HG03060 (cell line): ENCODE data around the gene HNF1B.
"Not testable (repeated sequence)": the region's sequence is repeated elsewhere in the genome, so short reads cannot be mapped to it uniquely, and the experiment has no call there.

Experiments used
- ATAC-seq: cut with Tn5 transposase; IDR thresholded peaks from one replicate; pipeline ENCODE4 v1.9.1; 2021; ENCODE audit warnings: low read depth, moderate number of reproducible peaks; ENCODE audit not compliant: unreplicated experiment

HNF1B gene

DNA sequence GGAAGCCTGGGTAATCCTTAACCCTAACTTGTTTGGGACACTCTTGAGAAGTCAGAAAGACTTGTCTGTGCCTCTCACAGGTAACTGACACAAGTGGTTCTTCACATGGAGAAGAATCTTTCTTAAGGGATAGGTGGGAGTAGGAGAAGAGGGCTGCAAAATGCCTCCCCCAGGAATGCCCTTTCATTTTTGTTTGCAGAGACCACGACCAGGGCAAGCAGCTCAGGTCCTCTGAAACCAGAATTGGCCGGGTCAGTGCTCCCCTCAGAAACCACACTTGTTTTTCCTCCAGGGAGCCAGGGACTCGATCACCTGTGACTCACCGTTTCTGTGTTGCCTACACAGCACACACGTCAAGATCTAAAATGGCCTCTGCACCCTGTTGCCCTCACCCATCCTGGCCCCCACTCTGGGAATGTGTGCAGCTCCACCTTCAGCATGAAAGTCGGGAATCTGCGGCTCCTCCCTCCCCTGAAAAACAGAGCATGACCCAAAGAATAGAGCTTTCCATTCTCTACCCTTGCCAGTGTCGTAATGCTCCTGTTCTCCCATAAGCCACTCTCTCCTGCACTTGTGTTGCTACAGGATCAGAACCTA lies 36.1 kb downstream of the HNF1B start:
- ATAC-seq: no peak

DNA sequence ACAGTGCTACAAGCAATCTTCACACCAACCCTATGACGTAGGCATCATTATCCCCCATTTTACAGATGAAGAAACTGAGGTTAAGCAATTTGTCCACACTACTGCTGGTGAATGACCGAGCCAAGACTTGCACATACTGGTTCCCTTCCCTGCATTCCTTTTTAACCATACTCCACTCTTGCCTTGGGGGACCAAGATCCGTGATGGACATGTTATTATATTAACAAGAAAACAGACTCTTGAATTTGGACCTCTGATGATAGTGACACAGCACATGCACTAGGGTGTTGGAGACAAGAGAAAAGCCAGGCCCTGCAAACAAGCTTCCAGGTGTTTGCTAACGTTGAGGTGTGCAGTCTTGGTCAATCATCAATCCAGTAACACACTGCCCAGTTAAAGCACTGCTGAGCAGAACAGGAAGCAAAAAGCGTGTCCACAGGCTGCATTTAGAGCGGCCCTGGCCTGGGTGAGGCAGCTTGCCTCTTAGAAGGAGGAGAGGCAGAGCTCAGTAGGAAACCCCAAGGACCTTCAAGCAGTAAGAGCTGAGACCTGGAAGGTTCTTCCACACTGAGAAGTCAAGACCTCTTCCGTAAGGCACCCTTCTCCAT lies 36.7 kb downstream of the HNF1B start:
- no peak for ATAC-seq

DNA sequence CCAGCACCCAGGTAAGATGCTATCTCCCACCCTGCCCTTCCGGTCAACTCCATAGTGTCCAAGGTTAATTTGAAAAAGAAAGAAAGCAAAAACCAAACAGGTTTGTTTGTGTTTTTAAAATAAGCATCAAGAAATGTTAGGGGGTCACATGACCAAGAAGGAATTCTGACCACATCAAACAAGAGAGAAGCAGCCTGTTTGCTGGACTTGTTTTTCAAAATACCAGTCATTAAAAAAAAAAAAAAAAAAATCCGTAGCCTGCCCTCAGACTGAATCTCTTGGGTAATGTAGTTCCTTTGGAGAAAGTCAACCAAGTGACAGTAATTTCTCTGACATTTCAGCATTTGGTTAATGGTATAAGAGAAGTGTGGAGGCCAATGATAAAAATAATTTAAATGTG lies 38.4 kb downstream of the HNF1B start:
- no peak for ATAC-seq

DNA sequence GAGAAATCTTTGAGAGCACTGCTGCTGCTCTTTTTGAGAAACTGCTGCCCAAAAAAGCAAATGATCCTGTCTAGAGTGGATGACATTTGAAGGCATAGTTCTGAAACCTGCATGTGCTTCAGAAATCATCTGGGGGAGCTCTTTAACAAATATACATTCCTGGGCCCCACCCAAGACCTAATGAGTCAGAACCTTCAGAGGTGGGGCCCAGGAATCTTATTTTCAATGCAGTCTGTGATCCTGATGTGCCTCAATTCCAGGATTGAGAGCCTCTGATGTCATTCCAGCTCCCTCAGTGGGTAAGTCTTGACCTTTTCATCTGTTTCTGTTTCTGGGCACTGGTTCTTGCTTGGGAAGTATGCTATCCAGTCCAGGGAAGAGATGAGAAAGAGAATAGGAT lies 42.3 kb downstream of the HNF1B start:
- ATAC-seq: no peak

DNA sequence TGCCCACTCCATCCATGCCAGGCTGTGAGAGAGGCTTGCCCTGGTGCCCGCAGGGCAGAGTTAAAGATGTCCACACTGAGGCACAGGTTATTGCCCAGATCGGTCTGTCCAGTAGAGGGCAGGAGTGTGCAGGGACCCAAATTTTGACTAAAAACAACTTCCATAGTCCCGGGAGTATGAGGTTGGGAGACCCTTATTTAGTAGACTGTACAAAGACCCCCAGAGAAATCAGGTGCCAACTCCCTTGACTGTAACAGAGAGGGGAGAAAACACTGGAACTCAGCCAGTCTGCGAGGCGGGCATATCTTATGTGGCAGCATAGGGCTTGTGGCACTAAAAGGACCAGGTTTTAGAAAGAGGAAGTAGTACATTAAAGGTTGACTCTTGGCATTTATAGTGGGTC lies 43.4 kb downstream of the HNF1B start:
- no peak for ATAC-seq

DNA sequence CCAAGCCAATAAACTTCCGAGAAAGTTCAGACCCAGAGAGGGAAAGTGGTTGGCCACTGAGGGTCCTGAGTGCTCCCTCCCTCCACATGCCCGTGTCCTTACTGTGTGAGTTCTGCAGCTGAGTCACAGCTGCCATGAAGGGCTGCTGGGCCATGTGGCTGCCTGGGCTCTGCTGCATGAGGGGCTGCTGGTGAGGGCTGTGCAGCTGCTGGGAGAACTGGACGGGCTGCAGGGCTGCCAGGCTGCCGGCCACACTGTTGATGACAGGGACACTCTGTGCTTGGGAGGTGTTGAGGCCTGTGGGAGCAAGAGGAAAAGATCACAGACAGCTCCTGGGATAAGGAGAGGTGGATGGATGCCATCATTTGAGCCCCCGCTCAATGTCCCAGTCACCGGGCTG lies 44.0 kb downstream of the HNF1B start:
- ATAC-seq: no peak

DNA sequence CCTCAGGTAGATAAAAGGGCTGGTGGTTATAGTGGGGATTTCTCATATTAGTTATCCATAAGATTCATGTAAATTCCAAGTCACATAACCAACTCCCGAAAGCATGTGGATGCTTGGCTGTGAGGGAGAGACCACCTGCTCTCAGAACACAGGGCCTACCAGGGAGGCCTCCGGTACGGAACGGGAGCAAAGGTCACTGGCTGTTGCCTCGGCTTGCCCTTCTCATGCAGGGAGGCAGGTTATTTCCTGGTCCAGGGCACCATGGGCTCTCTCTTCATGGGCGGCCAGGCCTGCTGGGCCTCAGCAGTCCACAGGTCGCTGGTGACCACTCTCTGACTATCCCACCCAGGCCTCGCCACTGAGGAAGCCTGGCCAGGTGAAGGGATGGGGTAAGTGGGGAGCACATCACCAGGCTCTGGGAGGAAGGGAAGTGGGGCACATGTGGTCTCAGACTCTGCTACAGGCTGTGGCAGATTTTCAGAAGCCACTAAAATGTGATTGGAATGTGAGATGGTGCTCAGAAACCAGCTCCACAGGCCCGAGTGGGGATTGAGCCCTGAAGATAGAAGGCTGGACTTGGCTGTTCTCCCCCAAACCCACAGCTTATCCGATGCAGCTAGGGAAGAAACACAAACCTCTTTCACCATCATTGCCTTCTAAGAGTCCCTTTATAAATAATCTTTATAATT lies 45.4 kb downstream of the HNF1B start:
- no peak for ATAC-seq

DNA sequence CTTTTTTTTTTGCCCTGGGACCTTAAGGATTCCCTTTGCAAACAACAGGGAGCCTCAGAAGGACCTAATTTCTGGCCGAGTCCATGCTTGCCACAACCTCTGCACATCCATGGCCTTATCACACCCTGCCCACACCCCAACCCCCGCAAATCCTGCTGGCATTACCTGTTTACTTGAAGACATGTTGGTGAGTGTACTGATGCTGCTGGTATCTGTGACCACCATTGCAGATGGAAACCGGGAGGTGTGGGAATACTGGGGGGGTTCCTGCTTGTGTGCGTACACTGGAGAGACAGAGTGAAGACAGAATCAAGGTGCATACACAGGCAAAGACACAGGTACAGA lies 46.0 kb downstream of the HNF1B start:
- ATAC-seq: no peak

DNA sequence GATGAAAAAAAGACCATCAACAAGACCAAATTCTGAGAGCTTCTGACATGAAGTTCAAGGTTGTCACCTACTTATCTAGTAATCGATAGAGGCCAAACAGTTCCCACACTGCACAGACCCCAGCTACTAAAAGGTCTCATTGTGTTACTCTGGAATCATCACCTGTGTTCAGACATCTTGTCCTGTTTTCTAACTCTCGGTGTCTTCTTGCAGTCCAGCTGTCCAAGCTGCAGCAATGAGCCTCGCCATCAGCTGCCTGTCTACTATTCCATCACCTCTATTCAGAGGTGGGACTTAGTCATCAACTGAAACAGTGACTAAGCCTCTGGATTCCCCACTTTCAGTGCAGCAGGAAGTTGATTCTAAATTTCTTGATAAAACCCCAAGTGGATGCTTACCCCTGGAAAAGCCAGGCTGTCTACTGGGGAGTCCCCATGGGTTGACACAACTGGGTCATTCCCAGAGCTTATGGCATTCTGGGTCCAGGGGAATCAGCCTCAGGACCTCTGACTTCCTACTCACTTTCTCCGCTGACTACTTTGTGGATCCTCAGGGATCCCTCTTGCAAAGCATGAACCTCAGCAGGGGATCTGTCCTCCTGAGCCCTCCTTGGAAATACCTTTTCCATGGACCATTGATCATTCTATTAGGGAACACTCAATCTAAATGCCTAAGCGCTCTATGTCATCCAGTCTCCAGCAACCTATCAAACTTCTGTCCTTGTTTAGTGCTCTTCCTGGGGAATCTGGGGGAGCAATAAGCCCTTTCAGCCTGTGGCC lies 46.5 kb downstream of the HNF1B start:
- ATAC-seq: no peak

DNA sequence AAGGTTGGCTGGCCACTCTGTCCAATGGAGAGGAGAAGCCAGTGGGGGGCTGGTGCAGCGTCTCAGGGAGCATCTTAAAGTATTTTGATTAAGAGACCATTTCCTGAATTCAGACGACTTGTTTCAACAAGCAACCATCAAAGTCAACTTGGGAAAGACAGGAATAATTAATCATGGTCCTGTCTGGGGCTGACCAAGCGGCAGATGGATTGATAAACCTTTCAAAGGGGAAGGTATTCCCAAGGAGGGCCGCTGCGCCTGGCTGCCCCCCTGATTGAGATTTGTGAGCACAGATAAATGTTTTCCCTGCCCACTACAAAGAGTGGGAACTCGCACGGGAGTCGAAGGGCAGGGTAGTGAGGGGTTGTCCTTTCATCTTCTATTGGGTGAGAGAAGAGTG lies 47.5 kb downstream of the HNF1B start:
- no peak for ATAC-seq

DNA sequence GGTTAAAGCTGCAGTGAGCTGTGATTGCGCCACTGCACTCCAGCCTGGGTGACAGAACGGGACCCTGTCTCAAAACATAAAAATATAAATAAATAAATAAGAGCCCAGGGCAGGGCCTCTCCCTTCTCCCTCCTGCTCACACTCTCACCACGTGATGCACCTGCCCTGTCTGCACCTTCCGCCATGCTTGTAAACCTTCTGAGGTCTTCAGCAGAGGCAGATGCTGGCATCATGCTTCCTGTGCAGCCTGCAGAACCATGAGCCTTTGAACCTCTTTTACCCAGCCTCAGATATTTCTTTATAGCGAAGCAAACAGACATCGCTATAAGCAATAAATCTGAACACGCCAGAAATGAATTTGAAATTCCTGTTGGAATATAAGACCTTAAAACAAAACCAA lies 48.5 kb downstream of the HNF1B start:
- ATAC-seq: no peak

DNA sequence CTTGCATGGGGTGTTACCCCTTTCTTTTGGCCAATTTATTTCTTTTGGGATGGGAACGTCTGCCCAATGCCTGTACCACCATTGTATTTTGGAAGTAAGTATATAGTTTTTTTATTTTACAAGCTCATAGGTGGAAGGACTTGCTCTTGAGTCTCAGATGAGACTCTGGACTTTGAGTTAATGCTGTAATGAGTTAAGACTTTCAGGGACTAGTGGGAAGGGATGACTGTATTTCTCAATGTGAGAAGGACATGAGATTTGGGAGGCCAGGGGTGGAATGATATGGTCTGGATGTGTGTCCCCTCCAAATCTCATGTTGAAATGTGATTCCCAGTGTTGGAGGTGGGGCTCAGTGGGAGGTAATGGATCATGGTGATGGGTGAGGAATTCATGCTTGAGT lies 49.1 kb downstream of the HNF1B start:
- no peak for ATAC-seq

DNA sequence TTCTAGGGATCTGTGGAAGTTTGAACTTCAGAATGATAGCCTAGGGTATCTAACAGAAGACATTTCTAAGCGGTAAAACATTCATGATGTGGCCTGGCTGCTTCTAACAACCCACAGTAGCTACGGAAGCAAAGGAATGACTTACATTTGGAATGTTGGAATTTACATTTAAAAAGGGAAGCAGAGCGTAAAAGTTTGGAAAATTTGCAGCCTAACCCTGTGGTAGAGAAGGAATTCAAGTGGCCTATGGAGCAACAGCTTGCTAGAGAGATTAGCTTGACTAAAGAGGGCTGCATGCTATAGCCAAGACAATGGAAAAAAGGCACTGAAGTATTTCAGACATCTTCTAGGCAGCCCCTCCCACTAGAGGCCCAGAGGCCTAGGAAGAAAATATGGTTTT lies 50.1 kb downstream of the HNF1B start:
- no peak for ATAC-seq

DNA sequence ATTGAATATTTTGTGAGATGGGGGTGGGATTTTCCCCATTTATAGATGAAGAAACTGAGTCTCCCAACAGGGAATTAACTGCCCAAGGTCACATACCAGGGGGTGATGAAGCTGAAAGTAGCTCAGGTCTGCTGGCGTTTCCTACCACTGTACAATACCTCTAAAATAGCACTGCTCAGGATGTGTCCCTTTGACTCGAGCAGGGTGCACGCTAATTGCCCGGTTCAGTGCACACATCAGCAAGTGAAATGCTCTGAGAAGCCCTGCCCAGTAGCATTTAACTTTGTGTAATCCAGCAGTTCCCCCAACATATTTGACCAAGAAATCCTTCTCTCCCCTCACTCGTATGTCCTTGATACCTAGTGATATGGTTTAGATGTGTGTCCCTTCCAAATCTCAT lies 51.5 kb downstream of the HNF1B start:
- ATAC-seq: no peak

DNA sequence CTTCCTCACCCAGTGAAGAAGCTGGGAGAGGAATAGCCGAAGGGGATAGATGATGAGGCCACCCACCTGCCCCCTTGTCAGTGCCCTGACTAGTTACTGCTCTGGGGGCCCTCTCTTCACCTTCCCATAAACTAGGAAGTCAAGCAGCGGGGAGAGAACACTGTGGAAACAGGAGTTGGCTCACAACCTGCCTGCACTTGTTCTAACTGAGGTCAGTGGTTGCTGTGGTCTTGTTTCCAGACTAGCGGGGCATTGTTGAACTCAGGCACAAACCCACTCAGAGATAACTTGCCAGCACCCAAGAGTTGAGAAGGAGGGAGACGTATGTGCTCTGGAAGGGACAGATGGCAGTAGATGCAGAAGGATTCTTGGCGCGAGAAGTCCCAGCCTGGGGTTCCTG lies 53.1 kb downstream of the HNF1B start:
- ATAC-seq: no peak

DNA sequence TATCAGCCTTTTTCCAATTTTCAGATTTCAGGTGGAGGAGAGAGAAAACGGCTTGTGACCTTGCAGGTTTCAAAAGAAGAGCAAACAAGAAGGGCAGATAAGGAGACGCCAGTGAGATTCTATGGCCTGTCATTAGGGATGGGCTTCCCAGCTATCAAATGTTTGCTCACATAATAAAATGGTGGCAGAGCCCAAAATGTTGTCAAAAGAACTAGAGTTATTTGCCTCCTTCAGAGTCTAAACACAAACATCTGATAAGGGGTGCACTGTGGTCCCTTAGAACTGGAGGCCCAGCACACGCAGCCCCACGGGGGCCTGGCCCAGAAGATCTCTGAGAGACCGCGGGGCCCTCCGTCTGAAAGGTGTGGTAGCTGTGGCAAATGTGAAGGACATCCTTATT lies 55.5 kb downstream of the HNF1B start:
- ATAC-seq: no peak

DNA sequence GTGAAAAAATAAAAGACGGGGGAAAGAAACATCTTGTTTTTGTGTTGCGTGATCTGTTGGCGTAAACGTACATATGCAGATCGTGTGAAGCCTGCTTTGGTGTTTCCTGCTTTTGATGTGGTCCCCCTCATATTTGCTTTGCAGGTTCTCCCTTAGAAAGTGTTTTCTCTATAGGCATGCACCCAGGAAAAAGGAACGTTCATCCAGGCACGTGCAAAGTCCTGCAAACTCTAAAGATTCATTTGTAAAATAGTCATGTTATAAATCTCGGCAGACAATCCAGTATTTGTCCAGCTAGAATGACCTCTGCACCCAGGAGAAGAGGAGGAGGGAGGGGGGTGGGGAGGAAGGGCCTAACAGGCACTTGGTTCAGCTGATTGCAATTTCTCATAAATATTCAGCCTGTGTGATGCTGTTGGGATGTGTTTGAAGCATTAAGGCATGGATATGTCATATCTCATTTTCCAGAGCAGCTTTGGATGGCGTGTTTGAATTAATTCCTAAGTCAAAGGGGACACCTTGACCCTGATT lies 61.3 kb downstream of the HNF1B start:
- ATAC-seq: no peak

DNA sequence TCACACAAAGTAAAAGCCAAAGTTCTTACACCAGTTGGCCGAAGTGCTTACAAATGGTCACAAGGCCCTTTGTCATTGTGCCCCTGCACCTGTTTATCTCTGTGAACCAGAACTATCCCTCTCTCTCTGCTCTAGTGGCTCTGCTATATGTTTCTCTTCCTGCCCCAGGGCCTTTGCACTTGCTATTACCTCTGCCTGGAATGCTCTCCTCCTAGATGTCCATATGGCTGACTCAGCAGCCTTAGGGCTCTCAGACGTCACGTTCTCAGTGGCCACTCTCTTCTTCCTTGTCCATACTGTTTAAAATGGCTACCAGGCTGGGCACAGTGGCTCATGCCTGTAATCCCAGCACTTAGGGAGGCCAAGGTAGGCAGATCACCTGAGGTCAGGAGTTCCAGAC lies 62.9 kb downstream of the HNF1B start:
- ATAC-seq: no peak

DNA sequence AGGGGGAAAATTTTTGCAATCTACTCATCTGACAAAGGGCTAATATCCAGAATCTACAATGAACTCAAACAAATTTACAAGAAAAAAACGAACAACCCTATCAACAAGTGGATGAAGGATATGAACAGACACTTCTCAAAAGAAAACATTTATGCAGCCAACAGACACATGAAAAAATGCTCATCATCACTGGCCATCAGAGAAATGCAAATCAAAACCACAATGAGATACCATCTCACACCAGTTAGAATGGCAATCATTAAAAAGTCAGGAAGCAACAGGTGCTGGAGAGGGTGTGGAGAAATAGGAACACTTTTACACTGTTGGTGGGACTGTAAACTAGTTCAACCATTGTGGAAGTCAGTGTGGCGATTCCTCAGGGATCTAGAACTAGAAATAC lies 64.9 kb downstream of the HNF1B start:
- not testable (repeated sequence) for ATAC-seq

DNA sequence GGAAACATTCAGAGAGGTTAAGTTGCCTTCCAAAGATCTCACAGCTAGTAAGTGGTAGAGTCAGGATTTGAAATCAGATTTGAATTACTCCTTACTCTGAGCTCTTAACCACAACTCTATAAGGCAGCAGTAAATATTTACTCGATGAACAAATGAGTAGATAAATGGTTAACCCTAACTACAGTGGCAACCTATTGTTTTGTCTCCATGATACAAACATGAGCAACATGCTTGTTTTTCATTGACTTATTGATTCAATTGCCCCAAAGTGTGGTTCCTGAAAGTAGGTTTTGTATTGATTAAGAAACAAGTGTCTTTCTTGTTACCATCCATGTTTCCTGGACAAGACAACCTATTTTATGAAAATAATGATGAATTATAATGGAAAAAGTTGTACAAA lies 66.8 kb downstream of the HNF1B start:
- no peak for ATAC-seq

DNA sequence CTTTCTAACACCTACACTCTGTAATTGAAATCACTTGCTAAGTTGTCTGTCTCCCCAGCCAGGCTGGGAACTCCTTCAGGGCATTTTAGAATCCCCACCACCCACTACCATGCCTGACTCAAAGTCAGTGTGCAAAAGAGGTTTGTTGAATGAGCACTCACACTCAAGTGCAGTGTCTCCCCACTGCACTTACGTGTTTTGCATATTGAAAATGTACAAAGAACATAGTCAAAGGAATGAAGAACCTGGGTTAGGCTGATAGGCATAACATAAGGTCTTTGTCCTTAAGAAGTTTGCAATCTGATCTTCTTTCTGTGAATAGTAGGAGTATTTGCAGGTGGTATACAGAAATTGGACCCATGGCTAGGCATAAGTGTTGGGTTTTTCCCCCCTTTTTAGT lies 67.8 kb downstream of the HNF1B start:
- no peak for ATAC-seq
